Epithelial cell of proximal tubule (primary cell): ENCODE results near the gene ST7. TPM values are rescaled to one million over a fixed set of nuclear protein-coding genes. Genes with fewer than 3 reads are reported as not detected.
"Not testable (repeated sequence)": the region's sequence is repeated elsewhere in the genome, so short reads cannot be mapped to it uniquely, and the experiment has no call there.

Experiments used
- DNase-seq: peaks from one replicate; pipeline ENCODE4 v3.0.0-alpha.2; 2011; ENCODE audit warnings: low read depth
- H3K4me3 ChIP-seq: 2 replicates; pipeline ENCODE4 v1.5.1; 2011; ENCODE audit warnings: low read depth, mild to moderate bottlenecking, low read length
- CTCF ChIP-seq: conservative IDR thresholded peaks from 2 replicates; pipeline ENCODE4 v1.5.1; 2012; ENCODE audit warnings: low read depth, mild to moderate bottlenecking, low read length
- total RNA-seq: library from RNA; depleted of rRNA; stranded (reverse); fragments of >200 nt; gene quantifications from 2 replicates; pipeline ENCODE4 v1.2.3, GENCODE V29; 2015

Gene ST7
- total RNA-seq, 1 donor from 2014 or later: 19.4 TPM

GRCh38 chr7:116934580-116934979 lies 18.7 kb upstream of the ST7 start:
- TF ChIP-seq CTCF: no peak
- H3K4me3 ChIP-seq: no peak overlapping the region
- DNase-seq: no peak

- not testable (repeated sequence) for H3K4me3 ChIP-seq, DNase-seq
Observed at GRCh38 chr7:116936844-116937243, 16.5 kb upstream of the ST7 start.

GRCh38 chr7:116938678-116939077 lies 14.6 kb upstream of the ST7 start:
- no peak overlapping the region for H3K4me3 ChIP-seq
- no peak for TF ChIP-seq CTCF
- no peak for DNase-seq

- H3K4me3 ChIP-seq: no peak overlapping the region
- TF ChIP-seq CTCF: no peak
- no peak for DNase-seq
Observed at GRCh38 chr7:116940689-116941370, 12.5 kb upstream of the ST7 start.

GRCh38 chr7:116942504-116942903 lies 10.8 kb upstream of the ST7 start:
- no peak for DNase-seq
- no peak for TF ChIP-seq CTCF

GRCh38 chr7:116948934-116949333 lies 4.4 kb upstream of the ST7 start:
- no peak for DNase-seq
- H3K4me3 ChIP-seq: no peak overlapping the region
- no peak for TF ChIP-seq CTCF

More at GRCh38 chr7:116942504-116942903, 10.8 kb upstream of the ST7 start:
- H3K4me3 ChIP-seq: no peak overlapping the region

- H3K4me3 ChIP-seq: no peak overlapping the region
- no peak for TF ChIP-seq CTCF
- no peak for DNase-seq
Observed at GRCh38 chr7:116949941-116950801, 3.1 kb upstream of the ST7 start.
